Esophagus muscularis mucosa (tissue), 4 donors: ENCODE data around the gene SH2D3C. TPM values are rescaled to one million over a fixed set of nuclear protein-coding genes. Genes with fewer than 3 reads are reported as not detected.
A peak's percentile ranks its signal among the peaks of the same experiment; 100 is the strongest.

ENCODE experiments used
- DNase-seq: peaks from one replicate; pipeline ENCODE4 v3.0.0-alpha.2; 2017; ENCODE audit errors: extremely low spot score
- H3K27ac ChIP-seq, 4 donors: fragments of 200-600 bp; sonication (generic); replicated peaks in 1 of 4; 1 replicate in 3 of 4; 2 replicates in 1 of 4; pipeline ENCODE4 v1.5.1; 2016 to 2019; ENCODE audit warnings: mild to moderate bottlenecking in 1 of 4
- H3K27me3 ChIP-seq, 4 donors: fragments of 200-600 bp; sonication (generic); one replicate each; pipeline versions ENCODE4 v1.5.1 to v1.6.0; 2016 to 2019
- H3K36me3 ChIP-seq, 4 donors: fragments of 200-600 bp; sonication (generic); one replicate each; pipeline ENCODE4 v1.5.1; 2016 to 2019
- H3K4me1 ChIP-seq, 4 donors: fragments of 200-600 bp; sonication (generic); one replicate each; pipeline ENCODE4 v1.5.1; 2016 to 2019
- H3K4me3 ChIP-seq, 4 donors: fragments of 200-600 bp; sonication (generic); 1 replicate in 2 of 4; 2 replicates in 2 of 4; pipeline ENCODE4 v1.5.1; 2016 to 2019; ENCODE audit warnings: mild to moderate bottlenecking in 4 of 4, moderate library complexity in 1 of 4
- H3K9me3 ChIP-seq, 4 donors: fragments of 200-600 bp; sonication (generic); 1 replicate in 3 of 4; 2 replicates in 1 of 4; pipeline ENCODE4 v1.5.1; 2016 to 2019
- CTCF ChIP-seq, 3 experiments: fragments of 200-600 bp in 2 of 3; fragments of 450-650 bp in 1 of 3; sonication (generic) in 2 of 3; IDR thresholded peaks; one replicate each; pipeline ENCODE4 v1.5.1; 2017 to 2019; ENCODE audit warnings: antibody characterized with exemption in 3 of 3, mild to moderate bottlenecking in 2 of 3, moderate library complexity in 1 of 3
- EP300 ChIP-seq: sonication (generic); formaldehyde crosslinking; IDR thresholded peaks from one replicate; pipeline ENCODE4 v1.6.1; 2017; ENCODE audit warnings: antibody characterized with exemption
- POLR2A ChIP-seq: fragments of 450-650 bp; IDR thresholded peaks from one replicate; pipeline ENCODE4 v1.6.1; 2017; ENCODE audit warnings: antibody characterized with exemption, moderate library complexity, mild to moderate bottlenecking, low read depth
- POLR2AphosphoS5 ChIP-seq, 2 donors: sonication (generic); formaldehyde crosslinking; IDR thresholded peaks; one replicate each; pipeline ENCODE4 v1.6.1; 2017; ENCODE audit warnings: antibody characterized with exemption in 2 of 2
- WGBS: methylation state at CpG from one replicate; pipeline ENCODE4 v1.1.5; 2018; 5-methylcytosine and 5-hydroxymethylcytosine counted together
- intact Hi-C: fragments of 100-400 bp; cut with DNase I; formaldehyde crosslinking; loops from one replicate; pipeline ENCODE4 v1.15.1; 2023
- total RNA-seq, 4 donors: library from RNA; depleted of rRNA; stranded (reverse); fragments of >200 nt; gene quantifications; one replicate each; pipeline versions ENCODE4 v1.1.0 to v1.2.1, GENCODE V29; 2016

The SH2D3C gene
- total RNA-seq, 4 donors from 2014 or later = 5.0 to 18.1 (median 14.3) TPM

- TF ChIP-seq POLR2A (no peak), POLR2AphosphoS5 (IDR thresholded peaks at IDR 0.05) (no peak), CTCF (IDR thresholded peaks at IDR 0.05) (no peak), EP300 (no peak)
- H3K27ac ChIP-seq = no peak overlapping the region
- no peak overlapping the region for H3K4me3 ChIP-seq
- H3K4me1 ChIP-seq = peaks cover 0 to 16% (median 6%) of the 10 kb centered on the region in 4 donors
- H3K27me3 ChIP-seq = no peaks in the 10 kb centered on the region
- peaks cover 27 to 99% (median 94%) of the 10 kb centered on the region in 4 donors for H3K36me3 ChIP-seq
- intact Hi-C loops = no loop called here
- no peak for DNase-seq
- H3K9me3 ChIP-seq = no peaks in the 10 kb centered on the region
- 87% methylated on average over 22 of the region's 33 CpGs for WGBS
Observed at GRCh38 chr9:127815512-127816361, 37.3 kb upstream of the SH2D3C start.

GRCh38 chr9:127814619-127815511, 36.4 kb upstream of the SH2D3C start:
- Histone ChIP-seq H3K4me1 (peaks cover 0 to 18% (median 8%) of the 10 kb centered on the region in 4 donors), H3K9me3 (no peaks in the 10 kb centered on the region), H3K4me3 (no peak overlapping the region), H3K36me3 (peaks cover 27 to 99% (median 98%) of the 10 kb centered on the region in 4 donors), H3K27ac (no peak overlapping the region), H3K27me3 (no peaks in the 10 kb centered on the region)
- WGBS = 89% methylated on average over 11 of the region's 11 CpGs
- intact Hi-C loops = loop anchor here (5.0 kb wide), 1 partner anchor 42 kb away; no protein-coding TSS in a partner anchor
- TF ChIP-seq EP300 = no peak
- TF ChIP-seq POLR2AphosphoS5 (IDR thresholded peaks at IDR 0.05) = peak in 1 of 2 donors; percentile 3
- TF ChIP-seq POLR2A = no peak
- no peak for TF ChIP-seq CTCF (IDR thresholded peaks at IDR 0.05)
- DNase-seq = no peak

GRCh38 chr9:127813686-127814226, 35.3 kb upstream of the SH2D3C start:
- intact Hi-C loops = loop anchor here (5.0 kb wide), 1 partner anchor 44 kb away; no protein-coding TSS in a partner anchor
- DNase-seq = no peak
- peak overlapping the region in 1 of 4 donors; percentile 9 for H3K27ac ChIP-seq
- peaks cover 31 to 100% (median 96%) of the 10 kb centered on the region in 4 donors for H3K36me3 ChIP-seq
- H3K9me3 ChIP-seq = no peaks in the 10 kb centered on the region
- H3K27me3 ChIP-seq = no peaks in the 10 kb centered on the region
- no peak overlapping the region for H3K4me3 ChIP-seq
- peaks cover 6 to 25% (median 16%) of the 10 kb centered on the region in 4 donors for H3K4me1 ChIP-seq
- TF ChIP-seq POLR2AphosphoS5 (IDR thresholded peaks at IDR 0.05) (peak; percentile 40 to 48), EP300 (no peak)
- WGBS = 75% methylated on average over 6 of the region's 9 CpGs

- intact Hi-C loops = loop anchor here (5.0 kb wide), 1 partner anchor 44 kb away; no protein-coding TSS in a partner anchor
- Histone ChIP-seq H3K4me1 (peaks cover 6 to 25% (median 16%) of the 10 kb centered on the region in 4 donors), H3K36me3 (peaks cover 35 to 100% (median 96%) of the 10 kb centered on the region in 4 donors), H3K27ac (no peak overlapping the region), H3K4me3 (no peak overlapping the region), H3K9me3 (no peaks in the 10 kb centered on the region), H3K27me3 (no peaks in the 10 kb centered on the region)
- 87% methylated on average over 15 of the region's 19 CpGs for WGBS
- TF ChIP-seq CTCF (IDR thresholded peaks at IDR 0.05) (no peak), EP300 (no peak), POLR2AphosphoS5 (IDR thresholded peaks at IDR 0.05) (no peak), POLR2A (no peak)
- DNase-seq = no peak
Observed at GRCh38 chr9:127812936-127813675, 34.6 kb upstream of the SH2D3C start.
